Glutamatergic neuron (in vitro differentiated cells): Measurements from ENCODE around the gene HOXA11. TPM values are rescaled to one million over a fixed set of nuclear protein-coding genes. Genes with fewer than 3 reads are reported as not detected.

ENCODE experiments used
- DNase-seq: peaks from one replicate; pipeline ENCODE4 v3.0.0; 2022
- H3K27ac Mint-ChIP-seq: one replicate; pipeline ENCODE4 v1.8.0; 2020; ENCODE audit warnings: mild to moderate bottlenecking, mixed read lengths, inconsistent platforms; ENCODE audit not compliant: unreplicated experiment
- H3K27me3 Mint-ChIP-seq: one replicate; pipeline ENCODE4 v1.8.0; 2020; ENCODE audit warnings: mild to moderate bottlenecking, moderate library complexity, mixed read lengths, inconsistent platforms; ENCODE audit not compliant: unreplicated experiment
- H3K36me3 Mint-ChIP-seq: one replicate; pipeline ENCODE4 v1.8.0; 2020; ENCODE audit warnings: mild to moderate bottlenecking, mixed read lengths, inconsistent platforms; ENCODE audit not compliant: unreplicated experiment
- H3K4me1 Mint-ChIP-seq: one replicate; pipeline ENCODE4 v1.8.0; 2020; ENCODE audit warnings: mild to moderate bottlenecking, low read depth, mixed read lengths, inconsistent platforms; ENCODE audit not compliant: unreplicated experiment
- H3K4me3 Mint-ChIP-seq: one replicate; pipeline ENCODE4 v1.8.0; 2020; ENCODE audit warnings: mild to moderate bottlenecking, mixed read lengths, inconsistent platforms; ENCODE audit not compliant: unreplicated experiment
- H3K9me3 Mint-ChIP-seq: one replicate; pipeline ENCODE4 v1.8.0; 2020; ENCODE audit warnings: mild to moderate bottlenecking, moderate library complexity, mixed read lengths, inconsistent platforms; ENCODE audit not compliant: unreplicated experiment
- CTCF ChIP-seq: fragments of 200-600 bp; sonication (generic); IDR thresholded peaks from one replicate; pipeline ENCODE4 v1.5.0; 2021; ENCODE audit not compliant: partially characterized antibody, unreplicated experiment
- total RNA-seq: library from RNA; stranded (reverse); fragmentation: NEBNext Ultra II Directional; extraction: Animal tissue kit (Norgen Biotek cat#: 25700); gene quantifications from one replicate; pipeline ENCODE4 v1.2.1, GENCODE V29; 2021; ENCODE audit not compliant: unreplicated experiment

HOXA11 gene
- total RNA-seq, 1 donor from 2014 or later, result not detected

DNA sequence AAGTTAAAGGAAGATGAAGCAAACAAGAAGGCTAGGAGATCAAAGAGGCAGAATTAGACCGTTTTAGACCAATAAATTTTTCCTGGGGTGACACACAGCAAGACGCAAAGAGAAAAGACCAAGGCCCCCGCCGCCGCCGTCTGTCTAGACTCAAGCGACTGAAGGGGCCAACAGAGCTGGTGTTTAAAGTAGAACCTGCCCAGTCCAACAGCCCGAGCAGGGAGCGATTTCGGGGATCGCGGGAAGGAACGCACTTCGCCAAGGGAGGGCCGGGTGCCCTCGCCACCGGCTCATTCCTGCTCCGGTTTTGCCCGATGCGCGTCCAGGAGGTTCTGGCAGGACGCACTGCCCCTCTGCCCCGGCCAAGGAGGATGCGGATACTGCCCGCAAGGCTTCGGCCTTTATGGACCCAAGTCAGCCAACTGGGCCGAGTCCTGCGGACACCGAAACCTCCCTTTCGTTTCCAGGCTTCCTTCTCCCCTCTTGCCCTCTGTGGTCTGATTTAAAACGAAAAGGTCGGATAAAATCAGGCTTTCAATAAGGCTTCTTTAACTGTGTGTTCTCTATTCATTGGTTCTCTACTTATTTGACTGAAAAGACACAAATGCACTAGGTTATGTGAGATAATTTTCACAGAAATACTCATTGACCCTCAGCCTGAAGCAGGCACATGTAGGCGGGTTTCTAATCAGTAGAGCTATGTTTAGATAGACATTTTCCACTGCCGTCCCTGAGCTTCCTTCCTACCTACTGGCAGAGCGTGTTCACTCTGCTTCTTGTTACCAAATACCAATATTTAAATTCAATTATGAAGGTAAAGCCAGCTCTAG is 26.4 kb downstream of the HOXA11 start:
- Mint-ChIP-seq H3K27me3 (peaks cover 50% of the 10 kb centered on the region), H3K27ac (no peak overlapping the region), H3K36me3 (peaks cover 14% of the 10 kb centered on the region), H3K4me3 (no peak overlapping the region), H3K9me3 (peaks cover 19% of the 10 kb centered on the region), H3K4me1 (peaks cover 2% of the 10 kb centered on the region)
- no peak for TF ChIP-seq CTCF
- no peak for DNase-seq

- Mint-ChIP-seq H3K27me3 (peaks cover 52% of the 10 kb centered on the region), H3K4me1 (peaks cover 2% of the 10 kb centered on the region), H3K36me3 (peaks cover 15% of the 10 kb centered on the region), H3K27ac (no peak overlapping the region), H3K9me3 (peaks cover 20% of the 10 kb centered on the region), H3K4me3 (no peak overlapping the region)
- TF ChIP-seq CTCF, result no peak
- no peak for DNase-seq
Observed at GRCh38 chr7:27157702-27158431, 27.2 kb downstream of the HOXA11 start.

DNA sequence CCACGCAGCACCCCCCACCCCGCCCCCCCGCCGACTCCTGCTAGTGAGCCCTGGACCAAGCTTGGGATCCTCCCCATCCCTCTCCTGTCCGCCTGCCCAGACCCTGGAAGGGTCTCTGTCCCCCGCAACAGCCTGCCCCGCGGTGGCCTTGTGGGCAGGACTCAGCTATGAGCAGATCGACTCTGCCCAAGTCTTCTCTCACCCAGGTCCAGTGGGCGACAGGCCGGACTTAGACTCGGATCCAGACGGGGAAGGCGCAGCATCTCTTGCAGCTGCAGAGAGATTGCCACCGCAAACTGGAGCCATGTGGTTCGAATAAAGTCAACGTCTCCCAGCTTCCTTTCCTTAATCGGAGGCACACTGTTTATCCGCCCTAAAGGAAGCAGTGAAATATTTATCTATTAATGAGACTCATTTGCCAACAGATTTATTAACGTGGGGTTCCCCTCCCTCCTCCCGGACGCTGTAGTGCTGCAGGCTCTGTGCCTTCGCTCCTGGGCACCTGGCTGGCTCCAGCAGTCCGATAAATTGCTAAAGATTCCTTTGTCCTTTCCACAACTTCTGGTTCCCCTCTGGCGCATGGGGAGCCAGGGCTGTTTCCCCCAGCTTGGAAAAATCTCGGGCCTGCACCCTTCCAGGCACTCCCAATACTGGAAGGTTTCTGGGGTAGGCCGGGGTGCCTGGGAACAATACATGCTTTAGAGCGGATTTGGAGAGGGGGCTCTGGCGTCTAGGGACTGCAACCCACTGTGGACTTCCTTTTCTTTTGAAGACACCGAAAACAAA is 27.9 kb downstream of the HOXA11 start:
- Mint-ChIP-seq H3K27ac (no peak overlapping the region), H3K9me3 (peaks cover 20% of the 10 kb centered on the region), H3K4me3 (peak overlapping the region; percentile 30), H3K36me3 (peaks cover 15% of the 10 kb centered on the region), H3K27me3 (peaks cover 49% of the 10 kb centered on the region), H3K4me1 (peaks cover 2% of the 10 kb centered on the region)
- TF ChIP-seq CTCF, result no peak
- DNase-seq, result no peak

DNA sequence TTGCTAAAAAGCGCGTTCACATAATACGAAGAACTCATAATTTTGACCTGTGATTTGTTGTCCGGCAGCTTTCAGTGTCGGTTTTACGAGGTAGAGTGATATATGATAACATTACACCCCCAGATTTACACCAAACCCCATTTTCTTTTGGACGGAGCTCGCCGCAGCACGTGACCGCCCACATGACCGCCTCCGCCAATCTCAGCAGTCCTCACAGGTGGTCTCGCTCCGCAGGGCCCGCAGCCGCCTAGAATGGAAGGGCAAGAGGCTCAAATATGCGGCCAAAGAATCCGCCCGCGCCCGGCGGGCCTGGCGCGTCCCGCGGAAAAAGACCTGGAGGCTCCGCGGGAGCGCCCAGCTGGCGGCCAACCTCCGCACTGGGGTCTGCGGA is 28.5 kb downstream of the HOXA11 start, which contains the start of gene HOXA7:
TSS of gene HOXA7 (minus strand) at position 168 of the 391 bp plus-strand sequence. CDS start at position 38, 130 bp downstream.
- peaks cover 54% of the 10 kb centered on the region for H3K27me3 Mint-ChIP-seq
- peaks cover 2% of the 10 kb centered on the region for H3K4me1 Mint-ChIP-seq
- no peak for TF ChIP-seq CTCF
- peaks cover 15% of the 10 kb centered on the region for H3K36me3 Mint-ChIP-seq
- peak within 1 kb of the TSS; percentile 88 for H3K4me3 Mint-ChIP-seq
- H3K9me3 Mint-ChIP-seq, result peaks cover 20% of the 10 kb centered on the region
- DNase-seq, result no peak
- H3K27ac Mint-ChIP-seq, result peak within 1 kb of the TSS; percentile 38
